Esophagus squamous epithelium (tissue), 4 donors: ENCODE measurements around the gene OXER1.

ENCODE experiments used
- POLR2A ChIP-seq, 4 donors: fragments of 450-650 bp; IDR thresholded peaks; one replicate each; pipeline ENCODE4 v1.6.1; 2017; ENCODE audit warnings: antibody characterized with exemption in 4 of 4, mild to moderate bottlenecking in 4 of 4, moderate library complexity in 3 of 4
- TF ChIP-seq, protein P1 (sequence below), 6 experiments: fragments of 450-650 bp in 4 of 6; fragments of 200-600 bp in 2 of 6; sonication (generic) in 2 of 6; IDR thresholded peaks; one replicate each; pipeline ENCODE4 v1.5.1; 2016 to 2019; ENCODE audit warnings: antibody characterized with exemption in 6 of 6, mild to moderate bottlenecking in 4 of 6, moderate library complexity in 4 of 6

DNA sequence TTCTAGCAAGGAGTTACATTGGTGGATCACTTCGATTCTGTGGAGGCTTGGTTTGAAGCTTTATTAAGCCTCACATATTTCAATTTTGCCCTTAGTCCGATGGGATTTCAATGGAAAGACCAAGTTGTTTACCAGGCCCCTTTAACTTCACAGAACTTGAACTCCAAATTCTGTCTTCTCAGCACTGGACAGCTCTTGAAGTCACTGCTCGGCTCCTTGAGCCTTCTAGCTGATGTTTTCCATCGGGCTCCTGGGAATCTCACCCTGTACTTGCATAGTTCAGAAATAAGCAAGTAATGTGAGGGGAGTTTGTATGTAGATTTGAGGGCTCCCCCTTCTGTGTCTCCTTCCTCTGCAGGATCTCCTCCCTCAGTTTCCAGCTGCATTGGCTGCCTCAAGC is 15.1 kb downstream of the OXER1 start:
- no peak for TF ChIP-seq POLR2A (IDR thresholded peaks at IDR 0.05)
- TF ChIP-seq, protein P1, sequence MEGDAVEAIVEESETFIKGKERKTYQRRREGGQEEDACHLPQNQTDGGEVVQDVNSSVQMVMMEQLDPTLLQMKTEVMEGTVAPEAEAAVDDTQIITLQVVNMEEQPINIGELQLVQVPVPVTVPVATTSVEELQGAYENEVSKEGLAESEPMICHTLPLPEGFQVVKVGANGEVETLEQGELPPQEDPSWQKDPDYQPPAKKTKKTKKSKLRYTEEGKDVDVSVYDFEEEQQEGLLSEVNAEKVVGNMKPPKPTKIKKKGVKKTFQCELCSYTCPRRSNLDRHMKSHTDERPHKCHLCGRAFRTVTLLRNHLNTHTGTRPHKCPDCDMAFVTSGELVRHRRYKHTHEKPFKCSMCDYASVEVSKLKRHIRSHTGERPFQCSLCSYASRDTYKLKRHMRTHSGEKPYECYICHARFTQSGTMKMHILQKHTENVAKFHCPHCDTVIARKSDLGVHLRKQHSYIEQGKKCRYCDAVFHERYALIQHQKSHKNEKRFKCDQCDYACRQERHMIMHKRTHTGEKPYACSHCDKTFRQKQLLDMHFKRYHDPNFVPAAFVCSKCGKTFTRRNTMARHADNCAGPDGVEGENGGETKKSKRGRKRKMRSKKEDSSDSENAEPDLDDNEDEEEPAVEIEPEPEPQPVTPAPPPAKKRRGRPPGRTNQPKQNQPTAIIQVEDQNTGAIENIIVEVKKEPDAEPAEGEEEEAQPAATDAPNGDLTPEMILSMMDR (IDR thresholded peaks at IDR 0.05) = no peak
